IMR-90 (cell line): ENCODE data around the gene COL5A3.

Experiments used
- CTCF ChIP-seq: conservative IDR thresholded peaks from 2 replicates; pipeline ENCODE4 v1.5.1; 2012; ENCODE audit warnings: mild to moderate bottlenecking, low read depth, low read length, improper control_type of control experiment
- POLR2A ChIP-seq: IDR thresholded peaks from 2 replicates; pipeline ENCODE4 v1.6.1; 2012; ENCODE audit warnings: mild to moderate bottlenecking, low read depth, low read length
- RAD21 ChIP-seq: IDR thresholded peaks from 2 replicates; pipeline ENCODE4 v1.6.1; 2012; ENCODE audit warnings: low read length, improper control_type of control experiment
- RFX5 ChIP-seq: IDR thresholded peaks from 2 replicates; pipeline ENCODE4 v1.8.0; 2012; ENCODE audit warnings: low read depth, mild to moderate bottlenecking, low read length, moderate library complexity

GRCh38 chr19:9911524-9912185 lies 98.6 kb downstream of the COL5A3 start:
- TF ChIP-seq CTCF (no peak), RFX5 (no peak), POLR2A (no peak), RAD21 (no peak)
